Astrocyte (in vitro differentiated cells and primary cell): Measurements from ENCODE around the gene PNKD. TPM values are rescaled to one million over a fixed set of nuclear protein-coding genes. Genes with fewer than 3 reads are reported as not detected.
A peak's percentile ranks its signal among the peaks of the same experiment; 100 is the strongest.

Source experiments
- DNase-seq: peaks from one replicate; pipeline ENCODE4 v3.0.0-alpha.2; 2010; ENCODE audit warnings: low read depth
- FAIRE-seq: peaks from 2 replicates; lab custom pipeline; 2011; peaks lifted over from hg19 to GRCh38; lab: Jason Lieb, UNC
- H2AFZ ChIP-seq: 2 replicates; pipeline ENCODE4 v1.6.0; 2012; ENCODE audit warnings: low read depth, low read length, inconsistent platforms
- H3K27ac ChIP-seq: 2 replicates; pipeline ENCODE4 v1.5.1; 2011; ENCODE audit warnings: low read depth, low read length, inconsistent platforms
- H3K27me3 ChIP-seq: 2 replicates; pipeline ENCODE4 v1.6.0; 2011; ENCODE audit warnings: low read length, inconsistent platforms; ENCODE audit not compliant: insufficient read depth
- H3K36me3 ChIP-seq: 2 replicates; pipeline ENCODE4 v1.5.1; 2011; ENCODE audit warnings: low read length, inconsistent platforms; ENCODE audit not compliant: insufficient read depth
- H3K4me1 ChIP-seq: 2 replicates; pipeline ENCODE4 v1.5.1; 2011; ENCODE audit warnings: low read length, inconsistent platforms; ENCODE audit not compliant: insufficient read depth
- H3K4me2 ChIP-seq: 2 replicates; pipeline ENCODE4 v1.6.0; 2012; ENCODE audit warnings: low read length, inconsistent platforms
- H3K4me3 ChIP-seq: 2 replicates; pipeline ENCODE4 v1.5.1; 2011; ENCODE audit warnings: low read depth, mild to moderate bottlenecking, low read length, inconsistent platforms; ENCODE audit not compliant: insufficient read depth
- H3K79me2 ChIP-seq: 2 replicates; pipeline ENCODE4 v1.6.0; 2012; ENCODE audit warnings: mild to moderate bottlenecking, low read length, inconsistent platforms; ENCODE audit not compliant: insufficient read depth
- H3K9ac ChIP-seq: 2 replicates; pipeline ENCODE4 v1.6.0; 2012; ENCODE audit warnings: mild to moderate bottlenecking, low read length, inconsistent platforms
- H3K9me3 ChIP-seq: 2 replicates; pipeline ENCODE4 v1.5.1; 2012; ENCODE audit warnings: low read depth, mild to moderate bottlenecking, low read length, inconsistent platforms; ENCODE audit not compliant: insufficient read depth
- H4K20me1 ChIP-seq: 2 replicates; pipeline ENCODE4 v1.6.0; 2012; ENCODE audit warnings: low read length, inconsistent platforms; ENCODE audit not compliant: insufficient read depth
- H3K27ac Mint-ChIP-seq: one replicate; pipeline ENCODE4 v1.8.0; 2021; ENCODE audit warnings: mild to moderate bottlenecking, mixed read lengths; ENCODE audit not compliant: unreplicated experiment
- H3K27me3 Mint-ChIP-seq: one replicate; pipeline ENCODE4 v1.8.0; 2021; ENCODE audit warnings: low read depth, mixed read lengths; ENCODE audit not compliant: unreplicated experiment
- H3K36me3 Mint-ChIP-seq: one replicate; pipeline ENCODE4 v1.8.0; 2021; ENCODE audit warnings: low read depth, mixed read lengths; ENCODE audit not compliant: unreplicated experiment
- H3K4me1 Mint-ChIP-seq: one replicate; pipeline ENCODE4 v1.8.0; 2021; ENCODE audit warnings: low read depth, mixed read lengths; ENCODE audit not compliant: unreplicated experiment
- H3K4me3 Mint-ChIP-seq: one replicate; pipeline ENCODE4 v1.8.0; 2021; ENCODE audit warnings: mild to moderate bottlenecking, moderate library complexity, mixed read lengths; ENCODE audit not compliant: unreplicated experiment
- H3K9me3 Mint-ChIP-seq: one replicate; pipeline ENCODE4 v1.8.0; 2021; ENCODE audit warnings: mild to moderate bottlenecking, mixed read lengths; ENCODE audit not compliant: unreplicated experiment
- EZH2 ChIP-seq: IDR thresholded peaks from 2 replicates; pipeline ENCODE4 v1.6.1; 2012; ENCODE audit warnings: mild to moderate bottlenecking, low read length, inconsistent platforms; ENCODE audit not compliant: insufficient read depth
- total RNA-seq: library from RNA; stranded (reverse); gene quantifications from 2 replicates; pipeline ENCODE4 v1.2.1, GENCODE V29; 2021
- TF ChIP-seq, protein P1 (sequence below): IDR thresholded peaks from 2 replicates; pipeline ENCODE4 v1.5.1; 2011; ENCODE audit warnings: low read depth, mild to moderate bottlenecking, inconsistent platforms, low read length, moderate library complexity; ENCODE audit not compliant: insufficient read depth

PNKD gene
- total RNA-seq, 1 donor from 2014 or later = 40.9 TPM

DNA sequence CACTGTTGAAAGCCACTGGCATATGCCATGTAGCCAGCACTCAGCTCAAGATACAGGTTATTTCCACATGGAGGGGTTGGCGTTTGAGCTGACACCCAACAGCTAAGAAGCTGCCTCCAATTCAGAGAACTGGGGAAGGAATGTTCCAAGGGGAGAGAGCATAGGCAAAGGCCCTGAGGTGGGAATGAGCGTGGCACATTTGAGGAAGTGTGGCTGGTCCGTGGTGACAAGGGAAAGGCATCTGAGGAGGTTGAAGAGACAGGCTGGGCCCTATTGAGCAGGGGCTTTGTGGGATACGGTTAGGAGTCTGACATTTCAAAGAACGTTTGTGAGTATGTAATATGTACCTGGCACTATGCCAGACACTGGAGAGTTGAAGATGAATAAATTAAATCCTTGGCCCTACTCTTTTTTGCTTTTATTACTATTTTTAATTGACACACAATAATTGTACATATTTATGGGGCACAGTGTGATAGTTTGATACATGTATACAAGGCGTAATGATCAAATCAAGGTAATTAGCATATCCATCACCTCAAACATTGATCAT lies 49.6 kb downstream of the PNKD start:
- Histone ChIP-seq H3K27ac (no peak overlapping the region), H3K36me3 (no peaks in the 10 kb centered on the region), H3K79me2 (no peaks in the 10 kb centered on the region), H3K4me2 (no peak overlapping the region), H3K9me3 (no peaks in the 10 kb centered on the region), H4K20me1 (no peaks in the 10 kb centered on the region), H2AFZ (no peak overlapping the region), H3K4me1 (peaks cover 18% of the 10 kb centered on the region), H3K9ac (no peak overlapping the region), H3K27me3 (no peaks in the 10 kb centered on the region), H3K4me3 (no peak overlapping the region)
- no peaks in the 10 kb centered on the region for H3K36me3 Mint-ChIP-seq
- H3K4me1 Mint-ChIP-seq = peaks cover 14% of the 10 kb centered on the region
- no peak overlapping the region for H3K4me3 Mint-ChIP-seq
- peaks cover 8% of the 10 kb centered on the region for H3K27me3 Mint-ChIP-seq
- no peak for FAIRE-seq
- no peak for DNase-seq
- no peak overlapping the region for H3K27ac Mint-ChIP-seq
- TF ChIP-seq, protein P1, sequence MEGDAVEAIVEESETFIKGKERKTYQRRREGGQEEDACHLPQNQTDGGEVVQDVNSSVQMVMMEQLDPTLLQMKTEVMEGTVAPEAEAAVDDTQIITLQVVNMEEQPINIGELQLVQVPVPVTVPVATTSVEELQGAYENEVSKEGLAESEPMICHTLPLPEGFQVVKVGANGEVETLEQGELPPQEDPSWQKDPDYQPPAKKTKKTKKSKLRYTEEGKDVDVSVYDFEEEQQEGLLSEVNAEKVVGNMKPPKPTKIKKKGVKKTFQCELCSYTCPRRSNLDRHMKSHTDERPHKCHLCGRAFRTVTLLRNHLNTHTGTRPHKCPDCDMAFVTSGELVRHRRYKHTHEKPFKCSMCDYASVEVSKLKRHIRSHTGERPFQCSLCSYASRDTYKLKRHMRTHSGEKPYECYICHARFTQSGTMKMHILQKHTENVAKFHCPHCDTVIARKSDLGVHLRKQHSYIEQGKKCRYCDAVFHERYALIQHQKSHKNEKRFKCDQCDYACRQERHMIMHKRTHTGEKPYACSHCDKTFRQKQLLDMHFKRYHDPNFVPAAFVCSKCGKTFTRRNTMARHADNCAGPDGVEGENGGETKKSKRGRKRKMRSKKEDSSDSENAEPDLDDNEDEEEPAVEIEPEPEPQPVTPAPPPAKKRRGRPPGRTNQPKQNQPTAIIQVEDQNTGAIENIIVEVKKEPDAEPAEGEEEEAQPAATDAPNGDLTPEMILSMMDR = no peak
- no peak for TF ChIP-seq EZH2
- no peaks in the 10 kb centered on the region for H3K9me3 Mint-ChIP-seq

DNA sequence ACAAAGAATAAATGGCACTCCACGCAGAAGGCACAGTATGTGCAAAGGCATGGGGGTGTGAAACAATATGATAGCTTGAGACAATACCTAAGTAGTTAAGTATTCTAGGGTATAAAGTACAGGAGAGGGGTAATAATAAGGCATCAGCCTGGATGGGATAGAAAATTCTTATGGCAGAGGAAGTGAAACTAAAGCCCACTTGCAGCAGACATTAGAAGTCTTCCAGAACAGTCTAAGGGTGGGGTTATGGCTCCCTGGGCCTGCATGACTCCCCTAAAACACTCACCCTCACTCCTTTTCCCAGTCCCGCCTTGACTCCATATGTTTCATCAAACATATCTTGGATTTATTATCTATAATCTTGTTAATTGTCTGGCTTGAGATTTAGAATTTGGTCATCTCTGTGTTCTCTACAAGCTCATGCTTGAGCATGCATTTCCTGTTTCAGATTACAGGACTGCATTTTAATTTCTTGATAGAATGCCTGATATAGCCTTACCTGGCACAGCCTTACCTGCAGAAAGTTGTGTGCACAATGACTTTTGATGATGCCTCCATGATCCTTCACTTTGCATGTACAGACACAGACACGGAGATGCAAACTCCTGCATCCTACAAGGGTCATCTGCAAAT lies 50.5 kb downstream of the PNKD start:
- H3K9ac ChIP-seq = no peak overlapping the region
- H3K79me2 ChIP-seq = no peaks in the 10 kb centered on the region
- H4K20me1 ChIP-seq = no peaks in the 10 kb centered on the region
- H3K27ac ChIP-seq = no peak overlapping the region
- no peaks in the 10 kb centered on the region for H3K9me3 Mint-ChIP-seq
- H2AFZ ChIP-seq = no peak overlapping the region
- no peak for TF ChIP-seq EZH2
- TF ChIP-seq, protein P1 = no peak
- no peak for DNase-seq
- no peak for FAIRE-seq
- no peak overlapping the region for H3K4me3 ChIP-seq
- H3K4me3 Mint-ChIP-seq = no peak overlapping the region
- no peaks in the 10 kb centered on the region for H3K36me3 Mint-ChIP-seq
- H3K27ac Mint-ChIP-seq = peak overlapping the region; percentile 8
- H3K9me3 ChIP-seq = no peaks in the 10 kb centered on the region
- no peaks in the 10 kb centered on the region for H3K36me3 ChIP-seq
- H3K27me3 Mint-ChIP-seq = peaks cover 10% of the 10 kb centered on the region
- peaks cover 18% of the 10 kb centered on the region for H3K4me1 ChIP-seq
- H3K4me2 ChIP-seq = no peak overlapping the region
- H3K4me1 Mint-ChIP-seq = peaks cover 18% of the 10 kb centered on the region
- H3K27me3 ChIP-seq = no peaks in the 10 kb centered on the region
